Activated naive CD4-positive, alpha-beta T cell treated with anti-CD3 and anti-CD28 coated beads, Interleukin-2, amount 50 U/mL, for 24 hours (primary cell): ENCODE results near the gene NEK8.

ENCODE experiments used
- H3K27ac Mint-ChIP-seq: one replicate; pipeline ENCODE4 v1.8.0; 2021; ENCODE audit warnings: mild to moderate bottlenecking, mixed read lengths
- H3K27me3 Mint-ChIP-seq: one replicate; pipeline ENCODE4 v1.8.0; 2021; ENCODE audit warnings: mixed read lengths
- H3K36me3 Mint-ChIP-seq: one replicate; pipeline ENCODE4 v1.8.0; 2021; ENCODE audit warnings: mixed read lengths
- H3K4me1 Mint-ChIP-seq: one replicate; pipeline ENCODE4 v1.8.0; 2021; ENCODE audit warnings: mixed read lengths
- H3K4me3 Mint-ChIP-seq: one replicate; pipeline ENCODE4 v1.8.0; 2021; ENCODE audit warnings: mild to moderate bottlenecking, mixed read lengths
- H3K9me3 Mint-ChIP-seq: one replicate; pipeline ENCODE4 v1.8.0; 2021; ENCODE audit warnings: mixed read lengths

The NEK8 gene

GRCh38 chr17:28704219-28704858, 24.2 kb upstream of the NEK8 start:
- Mint-ChIP-seq H3K9me3 (no peaks in the 10 kb centered on the region), H3K27ac (no peak overlapping the region), H3K4me3 (no peak overlapping the region)

GRCh38 chr17:28705074-28705659, 23.4 kb upstream of the NEK8 start:
- Mint-ChIP-seq H3K4me1 (peaks cover 3% of the 10 kb centered on the region), H3K9me3 (no peaks in the 10 kb centered on the region), H3K27me3 (no peaks in the 10 kb centered on the region), H3K27ac (peak overlapping the region; percentile 35), H3K4me3 (no peak overlapping the region), H3K36me3 (peaks cover 6% of the 10 kb centered on the region)

More at GRCh38 chr17:28704219-28704858, 24.2 kb upstream of the NEK8 start:
- peaks cover 6% of the 10 kb centered on the region for H3K36me3 Mint-ChIP-seq
- peaks cover 3% of the 10 kb centered on the region for H3K4me1 Mint-ChIP-seq
- no peaks in the 10 kb centered on the region for H3K27me3 Mint-ChIP-seq

- Mint-ChIP-seq H3K36me3 (peaks cover 6% of the 10 kb centered on the region), H3K9me3 (no peaks in the 10 kb centered on the region), H3K4me1 (peaks cover 7% of the 10 kb centered on the region), H3K4me3 (no peak overlapping the region), H3K27me3 (no peaks in the 10 kb centered on the region), H3K27ac (peak overlapping the region; percentile 57)
Measured at GRCh38 chr17:28705728-28706334, 22.8 kb upstream of the NEK8 start.

GRCh38 chr17:28706471-28707338, 21.9 kb upstream of the NEK8 start:
- Mint-ChIP-seq H3K4me1 (peaks cover 11% of the 10 kb centered on the region), H3K36me3 (peaks cover 6% of the 10 kb centered on the region), H3K9me3 (no peaks in the 10 kb centered on the region), H3K27ac (no peak overlapping the region), H3K27me3 (no peaks in the 10 kb centered on the region), H3K4me3 (no peak overlapping the region)

- Mint-ChIP-seq H3K27ac (no peak overlapping the region), H3K9me3 (no peaks in the 10 kb centered on the region), H3K4me1 (peaks cover 17% of the 10 kb centered on the region), H3K27me3 (no peaks in the 10 kb centered on the region), H3K4me3 (no peak overlapping the region), H3K36me3 (peaks cover 3% of the 10 kb centered on the region)
Measured at GRCh38 chr17:28707339-28707720, 21.3 kb upstream of the NEK8 start.

- Mint-ChIP-seq H3K4me1 (peaks cover 22% of the 10 kb centered on the region), H3K4me3 (peak overlapping the region; percentile 87), H3K36me3 (no peaks in the 10 kb centered on the region), H3K27me3 (peaks cover 7% of the 10 kb centered on the region), H3K27ac (peak overlapping the region; percentile 83), H3K9me3 (no peaks in the 10 kb centered on the region)
Measured at GRCh38 chr17:28710861-28711722, 17.5 kb upstream of the NEK8 start.

- Mint-ChIP-seq H3K27ac (peak within 1 kb of the TSS; percentile 83), H3K4me1 (peaks cover 22% of the 10 kb centered on the region), H3K4me3 (peak within 1 kb of the TSS; percentile 87), H3K9me3 (no peaks in the 10 kb centered on the region), H3K36me3 (no peaks in the 10 kb centered on the region), H3K27me3 (peaks cover 7% of the 10 kb centered on the region)
Measured at GRCh38 chr17:28711723-28712031, 16.9 kb upstream of the NEK8 start, which contains the start of gene PROCA1. TSS of gene PROCA1 (minus strand) at chr17:28711888. CDS start at chr17:28711660, 228 bp downstream.

GRCh38 chr17:28712032-28712704, 16.4 kb upstream of the NEK8 start:
- Mint-ChIP-seq H3K9me3 (no peaks in the 10 kb centered on the region), H3K27ac (peak overlapping the region; percentile 0), H3K4me1 (peaks cover 22% of the 10 kb centered on the region), H3K36me3 (no peaks in the 10 kb centered on the region), H3K4me3 (peak overlapping the region; percentile 87), H3K27me3 (peaks cover 7% of the 10 kb centered on the region)

- Mint-ChIP-seq H3K36me3 (no peaks in the 10 kb centered on the region), H3K4me3 (peak overlapping the region; percentile 87), H3K9me3 (no peaks in the 10 kb centered on the region), H3K4me1 (peaks cover 19% of the 10 kb centered on the region), H3K27me3 (peaks cover 7% of the 10 kb centered on the region), H3K27ac (peak overlapping the region; percentile 70)
Measured at GRCh38 chr17:28712705-28713415, 15.7 kb upstream of the NEK8 start.

GRCh38 chr17:28714281-28714680, 14.3 kb upstream of the NEK8 start:
- Mint-ChIP-seq H3K4me1 (peaks cover 29% of the 10 kb centered on the region), H3K27ac (no peak overlapping the region), H3K9me3 (no peaks in the 10 kb centered on the region), H3K4me3 (no peak overlapping the region), H3K27me3 (peaks cover 8% of the 10 kb centered on the region), H3K36me3 (no peaks in the 10 kb centered on the region)

GRCh38 chr17:28715217-28715616, 13.4 kb upstream of the NEK8 start:
- peaks cover 4% of the 10 kb centered on the region for H3K36me3 Mint-ChIP-seq
- H3K4me1 Mint-ChIP-seq, result peaks cover 32% of the 10 kb centered on the region
- H3K27me3 Mint-ChIP-seq, result peaks cover 10% of the 10 kb centered on the region
- H3K4me3 Mint-ChIP-seq, result no peak overlapping the region
- H3K9me3 Mint-ChIP-seq, result no peaks in the 10 kb centered on the region
- H3K27ac Mint-ChIP-seq, result no peak overlapping the region

GRCh38 chr17:28716740-28717577, 11.6 kb upstream of the NEK8 start:
- H3K27me3 Mint-ChIP-seq, result peaks cover 10% of the 10 kb centered on the region
- peaks cover 18% of the 10 kb centered on the region for H3K36me3 Mint-ChIP-seq
- H3K9me3 Mint-ChIP-seq, result no peaks in the 10 kb centered on the region
- H3K27ac Mint-ChIP-seq, result no peak overlapping the region
- peaks cover 21% of the 10 kb centered on the region for H3K4me1 Mint-ChIP-seq
- H3K4me3 Mint-ChIP-seq, result no peak overlapping the region

GRCh38 chr17:28717578-28718332, 10.8 kb upstream of the NEK8 start, which contains the start of gene RAB34:
TSS of gene RAB34 (minus strand) at chr17:28717868. CDS start at chr17:28717266, 602 bp downstream.
- Mint-ChIP-seq H3K4me1 (peaks cover 21% of the 10 kb centered on the region), H3K27me3 (peaks cover 10% of the 10 kb centered on the region), H3K9me3 (no peaks in the 10 kb centered on the region)

More at GRCh38 chr17:28717578-28718332, 10.8 kb upstream of the NEK8 start, which contains the start of gene RAB34:
- peak within 1 kb of the TSS; percentile 73 for H3K4me3 Mint-ChIP-seq
- peak within 1 kb of the TSS; percentile 25 for H3K27ac Mint-ChIP-seq
- peaks cover 21% of the 10 kb centered on the region for H3K36me3 Mint-ChIP-seq
